ENCODE results near the gene ZNF764. TPM values are rescaled to one million over a fixed set of nuclear protein-coding genes. Genes with fewer than 3 reads are reported as not detected.

Gene ZNF764
- total and polyA plus RNA-seq, 9 of the 15 experiments (the other 6 are each of a cell fraction or from before 2014, with no cell fraction given): 0.69 to 10.1 (median 4.1) TPM

- TF ChIP-seq JUND (IDR thresholded peaks at IDR 0.05; ENCODE audit: borderline replicate concordance, low read depth, low read length) (peak; percentile 41), JUND (tag; IDR thresholded peaks at IDR 0.05; ENCODE audit: borderline replicate concordance, low read depth, low read length) (no peak), SIX5 (IDR thresholded peaks at IDR 0.05; ENCODE audit: borderline replicate concordance in 1 of 2, insufficient read depth in 1 of 2, low read depth in 1 of 2, low read length in 2 of 2) (peak; percentile 53 to 86), NFATC3 (IDR thresholded peaks at IDR 0.05) (no peak), ZBTB12 (CRISPR knock-in tag; IDR thresholded peaks at IDR 0.05) (peak; percentile 31; the same call in 1 of the 2 replicates), ZBTB1 (CRISPR knock-in tag; IDR thresholded peaks at IDR 0.05; ENCODE audit: borderline replicate concordance, low read depth) (peak; percentile 37; the same call in 1 of the 2 replicates), MTF1 (CRISPR knock-in tag; IDR thresholded peaks at IDR 0.05; ENCODE audit: borderline replicate concordance) (no peak), THRAP3 (IDR thresholded peaks at IDR 0.05; ENCODE audit: borderline replicate concordance) (0 out of 2 replicates have a peak, but pooled peaks have one; percentile 72), GTF2F1 (IDR thresholded peaks at IDR 0.05; ENCODE audit: low read depth, low read length) (0 out of 2 replicates have a peak, but pooled peaks have one; percentile 58), POLR2G (IDR thresholded peaks at IDR 0.05; ENCODE audit: low read depth, low read length) (peak; percentile 82), ZBTB49 (CRISPR knock-in tag; IDR thresholded peaks at IDR 0.05; ENCODE audit: borderline replicate concordance) (peak; percentile 49; the same call in 1 of the 2 replicates), ZNF785 (CRISPR knock-in tag; IDR thresholded peaks at IDR 0.05) (no peak), ZNF263 (CRISPR knock-in tag; IDR thresholded peaks at IDR 0.05; ENCODE audit: borderline replicate concordance) (peak; percentile 29; the same call in 1 of the 2 replicates), BDP1 (IDR thresholded peaks at IDR 0.05; ENCODE audit: insufficient read depth, insufficient read length) (no peak), FOXP1 (CRISPR knock-in tag; IDR thresholded peaks at IDR 0.05) (peak; percentile 58; the same call in 1 of the 2 replicates), PURB (CRISPR knock-in tag; IDR thresholded peaks at IDR 0.05; ENCODE audit: low read depth) (no peak), CXXC5 (CRISPR knock-in tag; IDR thresholded peaks at IDR 0.05) (peak; percentile 96), STAT5B (CRISPR knock-in tag; IDR thresholded peaks at IDR 0.05) (no peak)
Measured at GRCh38 chr16:30534368-30535105, 23.6 kb downstream of the ZNF764 start, which contains the start of gene ZNF747 (continued).

Data from K562 (cell line).